GM23338 (cell line): ENCODE measurements around the gene CYFIP2. TPM values are rescaled to one million over a fixed set of nuclear protein-coding genes. Genes with fewer than 3 reads are reported as not detected.

Experiments used
- ATAC-seq: fragments of 200-7000 bp; cut with Tn5 transposase; 3 replicates; pipeline ENCODE4 v1.9.1; 2020
- DNase-seq: peaks from one replicate; pipeline ENCODE4 v3.0.0-alpha.2; 2015; ENCODE audit warnings: low spot score
- H2AFZ ChIP-seq: fragments of 200-600 bp; sonication (generic); 2 replicates; pipeline ENCODE4 v1.8.0; 2016; ENCODE audit warnings: antibody characterized with exemption, mild to moderate bottlenecking, moderate library complexity
- H3F3A ChIP-seq: fragments of 200-600 bp; sonication (generic); replicated peaks from 2 replicates; pipeline ENCODE4 v1.8.0; 2017; ENCODE audit warnings: antibody characterized with exemption, mixed run types, low read depth
- H3K27ac ChIP-seq: fragments of 200-600 bp; sonication (generic); 2 replicates; pipeline ENCODE4 v1.6.1; 2016; ENCODE audit warnings: low read depth
- H3K27me3 ChIP-seq: fragments of 200-600 bp; sonication (generic); 2 replicates; pipeline ENCODE4 v1.8.0; 2016; ENCODE audit warnings: mild to moderate bottlenecking, mixed run types, moderate library complexity; ENCODE audit not compliant: insufficient read depth
- H3K36me3 ChIP-seq: fragments of 200-600 bp; sonication (generic); 2 replicates; pipeline ENCODE4 v1.8.0; 2016; ENCODE audit warnings: mild to moderate bottlenecking; ENCODE audit not compliant: insufficient read depth
- H3K4me1 ChIP-seq: fragments of 200-600 bp; sonication (generic); 2 replicates; pipeline ENCODE4 v1.8.0; 2016; ENCODE audit warnings: mild to moderate bottlenecking, moderate library complexity; ENCODE audit not compliant: insufficient read depth
- H3K4me2 ChIP-seq: fragments of 200-600 bp; sonication (generic); 2 replicates; pipeline ENCODE4 v1.7.1; 2017; ENCODE audit warnings: mixed run types
- H3K4me3 ChIP-seq: fragments of 200-600 bp; sonication (generic); 2 replicates; pipeline ENCODE4 v1.6.1; 2016; ENCODE audit warnings: mixed run types
- H3K79me2 ChIP-seq: fragments of 200-600 bp; sonication (generic); replicated peaks from 2 replicates; pipeline ENCODE4 v1.8.0; 2017; ENCODE audit warnings: mild to moderate bottlenecking; ENCODE audit not compliant: insufficient read depth
- H3K9me2 ChIP-seq: fragments of 200-600 bp; sonication (generic); 2 replicates; pipeline ENCODE4 v1.8.0; 2017; ENCODE audit not compliant: insufficient read depth
- H4K20me1 ChIP-seq: fragments of 200-600 bp; sonication (generic); replicated peaks from 2 replicates; pipeline ENCODE4 v1.8.0; 2017; ENCODE audit warnings: mild to moderate bottlenecking; ENCODE audit not compliant: insufficient read depth
- H3K27ac Mint-ChIP-seq: 2 replicates; pipeline ENCODE4 v1.8.0; 2020; ENCODE audit warnings: inconsistent platforms, mild to moderate bottlenecking, moderate library complexity, mixed read lengths
- H3K27me3 Mint-ChIP-seq: 3 replicates; pipeline ENCODE4 v1.8.0; 2022; ENCODE audit warnings: low read depth, mild to moderate bottlenecking, moderate library complexity, mixed read lengths, inconsistent platforms; ENCODE audit not compliant: insufficient read depth, poor library complexity
- H3K36me3 Mint-ChIP-seq: 3 replicates; pipeline ENCODE4 v1.8.0; 2021; ENCODE audit warnings: low read depth, mild to moderate bottlenecking, inconsistent platforms, moderate library complexity, mixed read lengths
- H3K4me1 Mint-ChIP-seq: 3 replicates; pipeline ENCODE4 v1.8.0; 2020; ENCODE audit warnings: mild to moderate bottlenecking, inconsistent platforms, mixed read lengths
- H3K4me3 Mint-ChIP-seq: 3 replicates; pipeline ENCODE4 v1.8.0; 2021; ENCODE audit warnings: moderate library complexity, mild to moderate bottlenecking, inconsistent platforms, mixed read lengths
- H3K9me3 Mint-ChIP-seq: 3 replicates; pipeline ENCODE4 v1.8.0; 2020; ENCODE audit warnings: moderate library complexity, mild to moderate bottlenecking, inconsistent platforms, mixed read lengths
- CTCF ChIP-seq, 2 experiments: fragments of 200-600 bp in 1 of 2; sonication (generic) in 1 of 2; conservative IDR thresholded peaks; 2 replicates each; pipeline versions ENCODE4 v1.5.1 to v1.6.1; 2016 to 2017; ENCODE audit warnings: antibody characterized with exemption in 2 of 2, low read depth in 2 of 2, mild to moderate bottlenecking in 2 of 2, moderate library complexity in 1 of 2
- ETS1 ChIP-seq: IDR thresholded peaks from 2 replicates; pipeline ENCODE4 v1.6.1; 2016; ENCODE audit warnings: antibody characterized with exemption
- EZH2 ChIP-seq: fragments of 200-600 bp; sonication (generic); IDR thresholded peaks from one replicate; pipeline ENCODE4 v1.8.0; 2017; ENCODE audit warnings: antibody characterized with exemption, mild to moderate bottlenecking, low read depth; ENCODE audit not compliant: unreplicated experiment
- EZH2phosphoT487 ChIP-seq: fragments of 200-600 bp; sonication (generic); IDR thresholded peaks from one replicate; pipeline ENCODE4 v1.8.1; 2018; ENCODE audit warnings: antibody characterized with exemption; ENCODE audit not compliant: unreplicated experiment
- NANOG ChIP-seq: IDR thresholded peaks from 2 replicates; pipeline ENCODE4 v1.6.1; 2016; ENCODE audit warnings: antibody characterized with exemption, borderline replicate concordance
- POLR2AphosphoS5 ChIP-seq: IDR thresholded peaks from 2 replicates; pipeline ENCODE4 v1.6.1; 2016; ENCODE audit warnings: antibody characterized with exemption, low read depth
- REST ChIP-seq: IDR thresholded peaks from one replicate; pipeline ENCODE4 v1.6.1; 2018; ENCODE audit warnings: antibody characterized with exemption; ENCODE audit not compliant: unreplicated experiment
- STAT1 ChIP-seq: IDR thresholded peaks from one replicate; pipeline ENCODE4 v1.6.1; 2016; ENCODE audit warnings: antibody characterized with exemption; ENCODE audit not compliant: unreplicated experiment
- ZNF114 ChIP-seq: fragments of 250-450 bp; sonication (Bioruptor Pico); IDR thresholded peaks from 2 replicates; pipeline ENCODE4 v1.5.0; 2020; ENCODE audit warnings: mild to moderate bottlenecking, moderate library complexity
- ZNF331 ChIP-seq: fragments of 250-450 bp; sonication (Bioruptor Pico); IDR thresholded peaks from 2 replicates; pipeline ENCODE4 v1.5.0; 2020; ENCODE audit warnings: low read depth, mild to moderate bottlenecking, moderate library complexity
- ZNF462 ChIP-seq: fragments of 250-450 bp; sonication (Bioruptor Pico); IDR thresholded peaks from 2 replicates; pipeline ENCODE4 v1.5.0; 2020; ENCODE audit warnings: mild to moderate bottlenecking, moderate library complexity
- polyA plus RNA-seq: library from polyadenylated mRNA; unstranded; fragments of >200 nt; fragmentation: Nextera tagmentation; extraction: Ambion mirVana; gene quantifications from 2 replicates; pipeline ENCODE4 v1.2.1, GENCODE V29; 2016
- total RNA-seq: library from RNA; depleted of rRNA; stranded (reverse); fragments of >200 nt; shearing (Covaris generic); gene quantifications from 2 replicates; pipeline ENCODE4 v1.2.3, GENCODE V29; 2014

CYFIP2 gene
- total and polyA plus RNA-seq, 2 experiments from 2014 or later: 54.1 to 98.4 TPM

- ATAC-seq: no peak
Measured at GRCh38 chr5:157379983-157380382, 114.1 kb downstream of the CYFIP2 start.

More at GRCh38 chr5:157379983-157380382, 114.1 kb downstream of the CYFIP2 start:
- Mint-ChIP-seq H3K9me3 (no peaks in the 10 kb centered on the region), H3K36me3 (peaks cover 28% of the 10 kb centered on the region), H3K27me3 (peaks cover 3% of the 10 kb centered on the region), H3K4me3 (no peak overlapping the region), H3K4me1 (peaks cover 12% of the 10 kb centered on the region), H3K27ac (no peak overlapping the region; the same call in 1 of the 2 replicates)
- H3K79me2 ChIP-seq: no peaks in the 10 kb centered on the region
- no peaks in the 10 kb centered on the region for H3K27me3 ChIP-seq
- H2AFZ ChIP-seq: no peak overlapping the region
- H3F3A ChIP-seq: no peaks in the 10 kb centered on the region
- H3K4me2 ChIP-seq: no peak overlapping the region
- TF ChIP-seq NANOG: no peak
- no peak for TF ChIP-seq ZNF331 (CRISPR knock-in tag)
- TF ChIP-seq REST: no peak
- no peak for TF ChIP-seq EZH2
- TF ChIP-seq ZNF462 (CRISPR knock-in tag): no peak
- no peak for TF ChIP-seq POLR2AphosphoS5
- TF ChIP-seq CTCF (conservative IDR thresholded peaks at IDR 0.05; ENCODE audit: low read depth in 2 of 2): no peak
- TF ChIP-seq STAT1: no peak
- TF ChIP-seq ETS1: no peak
- no peak for TF ChIP-seq ZNF114 (CRISPR knock-in tag)
- no peak for TF ChIP-seq EZH2phosphoT487
- DNase-seq: no peak
- no peaks in the 10 kb centered on the region for H4K20me1 ChIP-seq
- H3K36me3 ChIP-seq: 0 out of 2 replicates have a peak, but pooled peaks cover 10% of the 10 kb centered on the region
- no peaks in the 10 kb centered on the region for H3K9me2 ChIP-seq
- no peak overlapping the region for H3K4me3 ChIP-seq
- H3K4me1 ChIP-seq: peaks cover 5% of the 10 kb centered on the region
- no peak overlapping the region for H3K27ac ChIP-seq
